ENCODE results near the gene EIF6. TPM values are rescaled to one million over a fixed set of nuclear protein-coding genes. Genes with fewer than 3 reads are reported as not detected.

The EIF6 gene
- total RNA-seq, 2 experiments from 2014 or later, result 24.9 to 25.8 TPM

DNA sequence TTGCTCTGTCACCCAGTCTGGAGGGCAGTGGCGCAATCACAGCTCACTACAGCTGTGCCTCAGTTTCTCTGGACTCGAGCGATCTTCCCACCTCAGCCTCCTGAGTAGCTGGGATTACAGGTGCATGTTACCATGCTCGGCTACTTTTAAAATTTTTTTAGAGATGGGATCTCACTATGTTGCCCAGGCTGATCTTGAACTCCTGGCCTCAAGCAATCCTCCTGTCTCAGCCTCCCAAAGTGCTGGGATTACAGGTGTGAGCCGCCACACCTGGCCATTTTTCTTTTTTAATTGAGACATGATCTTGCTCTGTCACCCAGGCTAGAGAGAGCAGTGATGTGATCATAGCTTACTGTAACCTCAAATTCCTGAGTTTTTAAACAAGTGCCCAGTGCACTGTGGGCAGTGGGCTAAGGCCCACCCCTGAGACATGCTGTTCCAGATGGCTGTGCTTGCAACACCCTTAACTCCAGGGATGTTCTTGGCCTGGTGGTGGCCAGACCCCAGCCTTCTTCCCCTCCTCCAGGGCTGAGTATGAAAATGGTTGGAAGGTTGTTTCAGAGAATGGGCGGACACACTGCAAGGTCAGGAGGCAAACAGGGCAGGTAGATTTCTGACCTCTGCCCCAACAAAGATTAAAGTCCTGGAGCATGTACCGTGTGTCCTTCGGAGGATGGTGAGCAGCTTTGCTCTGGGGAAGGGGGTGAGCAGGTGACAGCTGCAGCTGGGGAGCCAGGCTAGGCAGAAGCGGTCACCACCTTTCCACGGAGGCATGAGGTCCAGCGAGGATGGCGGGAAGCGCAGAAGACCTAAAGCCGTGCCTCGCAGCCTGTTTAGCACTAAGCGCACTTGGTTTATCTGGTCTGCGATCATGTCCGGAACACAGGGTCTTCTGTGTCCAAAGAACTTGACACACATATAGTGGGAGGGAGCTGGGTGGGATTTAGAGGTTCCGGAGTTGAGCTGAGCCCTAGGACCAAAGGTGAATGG, 9.0 kb upstream of the EIF6 start:
- H3K9me3 Mint-ChIP-seq, result no peaks in the 10 kb centered on the region
- TF ChIP-seq, protein P1, sequence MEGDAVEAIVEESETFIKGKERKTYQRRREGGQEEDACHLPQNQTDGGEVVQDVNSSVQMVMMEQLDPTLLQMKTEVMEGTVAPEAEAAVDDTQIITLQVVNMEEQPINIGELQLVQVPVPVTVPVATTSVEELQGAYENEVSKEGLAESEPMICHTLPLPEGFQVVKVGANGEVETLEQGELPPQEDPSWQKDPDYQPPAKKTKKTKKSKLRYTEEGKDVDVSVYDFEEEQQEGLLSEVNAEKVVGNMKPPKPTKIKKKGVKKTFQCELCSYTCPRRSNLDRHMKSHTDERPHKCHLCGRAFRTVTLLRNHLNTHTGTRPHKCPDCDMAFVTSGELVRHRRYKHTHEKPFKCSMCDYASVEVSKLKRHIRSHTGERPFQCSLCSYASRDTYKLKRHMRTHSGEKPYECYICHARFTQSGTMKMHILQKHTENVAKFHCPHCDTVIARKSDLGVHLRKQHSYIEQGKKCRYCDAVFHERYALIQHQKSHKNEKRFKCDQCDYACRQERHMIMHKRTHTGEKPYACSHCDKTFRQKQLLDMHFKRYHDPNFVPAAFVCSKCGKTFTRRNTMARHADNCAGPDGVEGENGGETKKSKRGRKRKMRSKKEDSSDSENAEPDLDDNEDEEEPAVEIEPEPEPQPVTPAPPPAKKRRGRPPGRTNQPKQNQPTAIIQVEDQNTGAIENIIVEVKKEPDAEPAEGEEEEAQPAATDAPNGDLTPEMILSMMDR (IDR thresholded peaks at IDR 0.05), result no peak
- no peaks in the 10 kb centered on the region for H3K36me3 ChIP-seq (ENCODE audit: insufficient read depth, low read length)
- ATAC-seq (ENCODE audit: poor library complexity) (no peak), DNase-seq (no peak)
- H3K4me1 ChIP-seq (ENCODE audit: insufficient read depth, low read length), result no peaks in the 10 kb centered on the region
- no peaks in the 10 kb centered on the region for H3K27me3 ChIP-seq (ENCODE audit: control insufficient read depth in 1 of 2, insufficient read depth in 2 of 2, low read length in 2 of 2)
- H3K9me3 ChIP-seq (ENCODE audit: control insufficient read depth in 1 of 2, insufficient read depth in 1 of 2, low read length in 2 of 2), result no peaks in the 10 kb centered on the region
- intact Hi-C loops (cut with DNase I, micrococcal nuclease), result no loop called here
- no peaks in the 10 kb centered on the region for H3K4me1 Mint-ChIP-seq (ENCODE audit: low read depth)
- H3K27ac ChIP-seq (ENCODE audit: low read depth in 1 of 2, low read length in 2 of 2), result no peak overlapping the region
- POLR2A ChIA-PET, result no interaction called here
- H3K36me3 Mint-ChIP-seq (ENCODE audit: low read depth), result no peaks in the 10 kb centered on the region
- no peak overlapping the region for H3K27ac Mint-ChIP-seq
- H3K4me3 ChIP-seq (ENCODE audit: low read length), result no peak overlapping the region
- H3K27me3 Mint-ChIP-seq, result no peaks in the 10 kb centered on the region
- no peak overlapping the region for H3K4me3 Mint-ChIP-seq
- CTCF ChIA-PET, result no interaction called here

DNA sequence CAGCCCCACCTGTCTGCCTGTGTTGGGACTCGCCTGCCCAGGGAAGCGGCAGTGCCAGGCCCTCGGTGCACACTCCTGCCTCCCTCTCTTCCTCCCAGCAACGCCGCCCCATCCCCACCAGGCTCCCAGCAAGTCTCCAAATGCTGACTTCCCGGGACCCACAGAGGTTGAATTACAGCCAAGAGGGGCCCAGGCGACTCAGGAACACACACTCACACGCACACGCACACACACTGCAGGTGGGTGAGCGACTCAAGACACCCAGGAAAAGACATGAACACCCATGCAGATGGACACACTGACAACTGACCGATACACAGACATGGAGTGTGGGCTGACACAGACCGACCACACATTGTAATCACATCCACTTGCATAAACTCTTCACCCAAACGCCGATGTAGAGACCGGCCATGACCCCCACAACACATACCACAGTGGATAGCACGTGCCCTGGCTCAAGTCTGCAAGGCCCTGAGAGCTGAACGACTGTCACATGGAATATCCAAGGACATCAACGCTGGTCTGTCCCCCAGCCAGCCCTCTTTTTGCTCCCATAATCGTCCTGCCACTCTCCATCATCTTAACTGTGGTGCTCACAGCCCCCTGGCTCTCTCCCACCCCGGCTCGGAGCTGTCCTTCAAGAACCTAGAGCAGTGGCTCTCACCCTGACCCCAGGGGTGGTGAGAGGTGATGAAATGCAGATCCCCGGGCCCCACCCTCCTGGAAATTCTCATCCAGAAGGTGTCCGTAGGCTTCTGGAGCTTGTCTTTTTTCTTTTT, 8.1 kb upstream of the EIF6 start:
- no peaks in the 10 kb centered on the region for H3K9me3 ChIP-seq (ENCODE audit: control insufficient read depth in 1 of 2, insufficient read depth in 1 of 2, low read length in 2 of 2)
- no peaks in the 10 kb centered on the region for H3K27me3 ChIP-seq (ENCODE audit: control insufficient read depth in 1 of 2, insufficient read depth in 2 of 2, low read length in 2 of 2)
- TF ChIP-seq, protein P1 (IDR thresholded peaks at IDR 0.05), result no peak
- H3K9me3 Mint-ChIP-seq, result no peaks in the 10 kb centered on the region
- ChIA-PET POLR2A (no interaction called here), CTCF (no interaction called here)
- intact Hi-C loops (cut with DNase I, micrococcal nuclease), result no loop called here
- no peaks in the 10 kb centered on the region for H3K4me1 ChIP-seq (ENCODE audit: insufficient read depth, low read length)
- H3K4me3 Mint-ChIP-seq, result no peak overlapping the region
- H3K27me3 Mint-ChIP-seq, result no peaks in the 10 kb centered on the region
- H3K4me1 Mint-ChIP-seq (ENCODE audit: low read depth), result no peaks in the 10 kb centered on the region
- no peaks in the 10 kb centered on the region for H3K36me3 Mint-ChIP-seq (ENCODE audit: low read depth)
- no peak overlapping the region for H3K27ac Mint-ChIP-seq
- no peaks in the 10 kb centered on the region for H3K36me3 ChIP-seq (ENCODE audit: insufficient read depth, low read length)
- ATAC-seq (ENCODE audit: poor library complexity) (no peak), DNase-seq (peak in 1 of 14 experiments; percentile 13)
- H3K27ac ChIP-seq (ENCODE audit: low read depth in 1 of 2, low read length in 2 of 2), result no peak overlapping the region
- no peak overlapping the region for H3K4me3 ChIP-seq (ENCODE audit: low read length)

DNA sequence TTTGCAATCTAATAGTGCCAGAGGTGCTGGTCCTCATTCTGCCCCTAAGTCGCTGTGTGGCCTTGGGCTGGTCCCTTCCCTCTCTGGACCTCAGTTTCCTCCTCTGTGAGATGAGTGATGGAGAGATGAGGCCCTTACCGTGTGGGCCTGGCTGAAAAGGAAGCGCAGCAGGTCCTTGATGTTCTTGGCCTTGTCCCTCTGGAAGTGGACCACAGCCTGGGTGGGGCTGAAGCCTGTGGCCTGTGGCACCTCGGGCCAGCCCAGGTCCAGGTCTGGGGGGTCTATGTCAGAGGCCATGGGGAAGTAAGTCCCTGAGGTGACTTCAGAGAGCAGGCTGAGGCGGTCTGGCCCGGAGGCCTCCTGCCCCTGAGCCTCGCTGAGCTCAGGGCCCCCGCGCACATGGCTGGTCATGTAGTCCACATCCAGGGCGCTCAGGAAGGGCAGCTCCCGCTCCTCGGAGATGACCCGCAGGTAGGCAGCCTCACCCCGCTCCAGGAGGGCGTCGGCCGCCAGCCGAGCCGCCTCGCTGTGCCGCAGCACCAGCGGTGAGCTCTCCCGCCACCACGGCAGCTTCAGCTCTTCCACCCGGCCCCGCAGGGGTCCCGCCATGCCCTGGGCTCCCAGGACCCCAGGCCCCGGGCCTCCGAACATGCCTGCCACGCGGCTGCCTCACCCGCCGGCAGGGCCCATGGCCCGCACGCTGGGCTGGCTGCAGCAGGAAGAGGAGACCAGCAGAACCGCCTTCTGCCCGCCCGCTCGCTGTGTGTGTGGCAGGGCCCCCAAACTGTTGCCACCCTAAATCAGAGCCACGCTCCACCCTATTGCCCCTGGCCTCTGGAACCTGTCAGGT, 7.3 kb upstream of the EIF6 start, which contains the start of gene FAM83C:
Gene FAM83C, minus strand, starts transcription at position 772 of the 850 bp plus-strand sequence. Its CDS starts 121 bp downstream, at position 651.
- Histone ChIP-seq H3K27me3 (ENCODE audit: control insufficient read depth in 1 of 2, insufficient read depth in 2 of 2, low read length in 2 of 2) (no peaks in the 10 kb centered on the region), H3K4me3 (ENCODE audit: low read length) (no peak within 1 kb of the TSS), H3K36me3 (ENCODE audit: insufficient read depth, low read length) (no peaks in the 10 kb centered on the region), H3K27ac (ENCODE audit: low read depth in 1 of 2, low read length in 2 of 2) (no peak within 1 kb of the TSS), H3K4me1 (ENCODE audit: insufficient read depth, low read length) (no peaks in the 10 kb centered on the region), H3K9me3 (ENCODE audit: control insufficient read depth in 1 of 2, insufficient read depth in 1 of 2, low read length in 2 of 2) (no peaks in the 10 kb centered on the region)
- ATAC-seq (ENCODE audit: poor library complexity) (no peak), DNase-seq (peak in 1 of 14 experiments; percentile 17)
- Mint-ChIP-seq H3K9me3 (no peaks in the 10 kb centered on the region), H3K36me3 (ENCODE audit: low read depth) (no peaks in the 10 kb centered on the region), H3K4me1 (ENCODE audit: low read depth) (no peaks in the 10 kb centered on the region), H3K27ac (no peak within 1 kb of the TSS), H3K27me3 (no peaks in the 10 kb centered on the region), H3K4me3 (no peak within 1 kb of the TSS)
- ChIA-PET CTCF (no interaction called here), POLR2A (no interaction called here)
- TF ChIP-seq, protein P1 (IDR thresholded peaks at IDR 0.05), result no peak
- intact Hi-C loops (cut with DNase I, micrococcal nuclease), result no loop called here
